Neural cell (in vitro differentiated cells): ENCODE data around the gene PPP3R1.

ENCODE experiments used
- CTCF ChIP-seq: fragments of 450-650 bp; IDR thresholded peaks from 2 replicates; pipeline ENCODE4 v1.5.1; 2014; ENCODE audit warnings: antibody characterized with exemption, mild to moderate bottlenecking, moderate library complexity; ENCODE audit not compliant: poor library complexity, severe bottlenecking
- EZH2 ChIP-seq: fragments of 200-600, 300-800 bp; shearing (Covaris generic), sonication (generic); IDR thresholded peaks from 2 replicates; pipeline ENCODE4 v1.6.1; 2014; ENCODE audit warnings: antibody characterized with exemption, low read length, borderline replicate concordance, mild to moderate bottlenecking; ENCODE audit not compliant: insufficient read depth, poor library complexity, severe bottlenecking
- POLR2AphosphoS5 ChIP-seq: IDR thresholded peaks from 2 replicates; pipeline ENCODE4 v1.6.1; 2012
- RAD21 ChIP-seq: fragments of 450-650 bp; conservative IDR thresholded peaks from 2 replicates; pipeline ENCODE4 v1.6.1; 2014; ENCODE audit warnings: antibody characterized with exemption, mild to moderate bottlenecking, moderate library complexity
- REST ChIP-seq: IDR thresholded peaks from 2 replicates; pipeline ENCODE4 v1.6.1; 2012; ENCODE audit warnings: borderline replicate concordance
- TAF1 ChIP-seq: IDR thresholded peaks from 2 replicates; pipeline ENCODE4 v1.6.1; 2012; ENCODE audit warnings: low read depth

- TF ChIP-seq CTCF (no peak), POLR2AphosphoS5 (no peak), RAD21 (no peak), EZH2 (no peak), REST (no peak), TAF1 (no peak)
These were observed 118.2 kb downstream of the PPP3R1 start for GRCh38 chr2:68134120-68134519.
